Heart right ventricle (tissue), 16 donors: ENCODE data around the gene SKIL. TPM values are rescaled to one million over a fixed set of nuclear protein-coding genes. Genes with fewer than 3 reads are reported as not detected.

Experiments used
- ATAC-seq, 8 donors: fragments of 200-7000 bp; cut with Tn5 transposase; one replicate each; pipeline ENCODE4 v1.9.1; 2020; ENCODE audit warnings: mild to moderate bottlenecking in 8 of 8, moderate library complexity in 8 of 8, moderate number of reproducible peaks in 1 of 8
- DNase-seq, 2 donors: peaks; one replicate each; pipeline ENCODE4 v3.0.0-alpha.2; 2020
- H3K27ac ChIP-seq, 10 donors: fragments of 200-600 bp; sonication (generic) in 2 of 10; one replicate each; pipeline versions ENCODE4 v1.5.0 to v1.8.0; 2020 to 2022; ENCODE audit warnings: mild to moderate bottlenecking in 3 of 10
- H3K27me3 ChIP-seq, 7 donors: fragments of 200-600 bp; one replicate each; pipeline ENCODE4 v1.8.0; 2021 to 2022; ENCODE audit warnings: mild to moderate bottlenecking in 2 of 7
- H3K36me3 ChIP-seq, 9 donors: fragments of 200-600 bp; sonication (generic) in 1 of 9; one replicate each; pipeline versions ENCODE4 v1.5.0 to v1.8.0; 2020 to 2022; ENCODE audit warnings: mild to moderate bottlenecking in 2 of 9
- H3K4me1 ChIP-seq, 9 donors: fragments of 200-600 bp; sonication (generic) in 1 of 9; one replicate each; pipeline versions ENCODE4 v1.5.0 to v1.8.0; 2020 to 2022; ENCODE audit warnings: mild to moderate bottlenecking in 4 of 9
- H3K4me3 ChIP-seq, 10 donors: fragments of 200-600 bp; sonication (generic) in 2 of 10; one replicate each; pipeline versions ENCODE4 v1.5.0 to v1.8.0; 2020 to 2022; ENCODE audit warnings: mild to moderate bottlenecking in 7 of 10, moderate library complexity in 2 of 10
- H3K9me3 ChIP-seq, 11 donors: fragments of 200-600 bp in 10 of 11; sonication (generic) in 2 of 11; one replicate each; pipeline versions ENCODE4 v1.5.0 to v1.8.0; 2013 to 2022; ENCODE audit warnings: mild to moderate bottlenecking in 2 of 11, control low read depth in 1 of 11, moderate library complexity in 1 of 11
- CTCF ChIP-seq, 9 donors: fragments of 200-600 bp; sonication (generic) in 2 of 9; IDR thresholded peaks; one replicate each; pipeline versions ENCODE4 v1.5.0 to v1.8.0; 2021 to 2022; ENCODE audit warnings: antibody characterized with exemption in 9 of 9, mild to moderate bottlenecking in 5 of 9, moderate library complexity in 1 of 9
- WGBS, 2 donors: extraction: QIAGEN DNeasy Blood & Tissue Kit; methylation state at CpG; one replicate each; pipeline ENCODE4 v1.1.7; 2013; ENCODE audit warnings: inconsistent platforms in 1 of 2; 5-methylcytosine and 5-hydroxymethylcytosine counted together
- intact Hi-C, 10 donors: fragments of 100-400 bp; cut with DNase I; formaldehyde crosslinking; loops; one replicate each; pipeline versions ENCODE4 v1.11.1 to v1.14.2; 2022
- polyA plus RNA-seq, 2 donors: library from polyadenylated mRNA; stranded (reverse); fragments of 200-250 nt; gene quantifications; one replicate each; pipeline ENCODE4 v1.2.3, GENCODE V29; 2013
- total RNA-seq, 10 donors: library from RNA; stranded (reverse); fragmentation: NEBNext Ultra II Directional in 3 of 10; extraction: Animal tissue kit (Norgen Biotek cat#: 25700) in 3 of 10; gene quantifications; one replicate each; pipeline versions ENCODE4 v1.2.1 to v1.2.4, GENCODE V29; 2021 to 2023
- donor health status: Arrhythmogenic right ventricular cardiomyopathy.
- donor health status: ischemic (EF 13 %, LVEDD 7.1; RV severe dilation, severe dysfunction).
- donor health status: healthy with polysubstance abuse.
- donor health status: DM: no; HTN: yes; CAD: no.
- donor health status: DM: no; HTN: no; CAD: no.
- donor health status: ischemic (EF 25% LVEDD 6.9; RV normal size, moderate dysfunction).
- donor health status: ischemic (EF 25% LVEDD 5.7; RV mildly dilated, moderate dysfunction).
- donor health status: healthy.
- donor health status: DM: yes; HTN: yes; CAD: no.
- donor health status: Ischemic cardiomyopathy.
- donor health status: ischemic (EF 35%, LVEDD 5.7; RV mildly dilated, moderate dysfunction).
- donor health status: nonischemic (EF 11% LVEDD 7.7; RV severe dilation, severe dysfunction).
- donor health status: DM: yes; HTN: yes; CAD: no.
- donor health status: PGD.
- donor health status: ischemic (EF 29% LVEDD 5.4; RV normal size, mild dysfunction).
- donor health status: nonischemic (EF 23%, LVEDD 6.1; RV moderate dilation, normal function).

The SKIL gene
- total and polyA plus RNA-seq, 12 donors: 4.9 to 32.1 (median 24.3) TPM

GRCh38 chr3:170358042-170359010 is 811 bp downstream of the SKIL start:
- intact Hi-C loops: loop anchor here in 6 of 10 donors (5.0 to 10.0 kb wide), 3 partner anchors 46 to 176 kb away; partner anchors contain the start of gene PHC3 (in 3 of the 6)
- Histone ChIP-seq H3K9me3 (no peaks in the 10 kb centered on the region), H3K4me3 (peak overlapping the region; percentile 77 to 100 (median 98)), H3K27me3 (no peaks in the 10 kb centered on the region), H3K27ac (peak overlapping the region; percentile 97 to 100 (median 100)), H3K4me1 (peaks cover 0 to 75% (median 53%) of the 10 kb centered on the region in 9 donors), H3K36me3 (peaks cover 0 to 39% (median 0%) of the 10 kb centered on the region in 9 donors)
- DNase-seq (peak; percentile 85 to 89), ATAC-seq (peak; percentile 16 to 56 (median 42))
- WGBS, 2 donors: 4 to 5% methylated on average over 37 to 44 of the region's 44 CpGs
- peak in 8 of 9 donors; percentile 18 to 49 (median 38) for TF ChIP-seq CTCF (IDR thresholded peaks at IDR 0.05)

- ATAC-seq (no peak), DNase-seq (no peak)
- H3K4me3 ChIP-seq: peak overlapping the region in 9 of 10 donors; percentile 79 to 100 (median 98)
- intact Hi-C loops: loop anchor here in 6 of 10 donors (5.0 to 10.0 kb wide), 3 partner anchors 47 to 177 kb away; partner anchors contain the start of gene PHC3 (in 3 of the 6)
- no peaks in the 10 kb centered on the region for H3K27me3 ChIP-seq
- H3K27ac ChIP-seq: peak overlapping the region in 6 of 10 donors; percentile 97 to 100 (median 100)
- peaks cover 0 to 48% (median 0%) of the 10 kb centered on the region in 9 donors for H3K36me3 ChIP-seq
- H3K9me3 ChIP-seq: no peaks in the 10 kb centered on the region
- peaks cover 0 to 80% (median 54%) of the 10 kb centered on the region in 9 donors for H3K4me1 ChIP-seq
- TF ChIP-seq CTCF (IDR thresholded peaks at IDR 0.05): no peak
- WGBS, 2 donors: 71 to 72% methylated on average over 20 of the region's 20 CpGs
Measured at GRCh38 chr3:170359178-170359704, 1.7 kb downstream of the SKIL start.

GRCh38 chr3:170360466-170360865 is 3.0 kb downstream of the SKIL start:
- no peak for TF ChIP-seq CTCF (IDR thresholded peaks at IDR 0.05)
- WGBS, 2 donors: 82 to 87% methylated on average over 5 of the region's 5 CpGs
- DNase-seq (no peak), ATAC-seq (no peak)
- Histone ChIP-seq H3K4me3 (peak overlapping the region in 6 of 10 donors; percentile 2 to 99 (median 58)), H3K27me3 (no peaks in the 10 kb centered on the region), H3K27ac (no peak overlapping the region), H3K4me1 (peaks cover 0 to 79% (median 57%) of the 10 kb centered on the region in 9 donors), H3K9me3 (no peaks in the 10 kb centered on the region), H3K36me3 (peaks cover 0 to 60% (median 0%) of the 10 kb centered on the region in 9 donors)
- intact Hi-C loops: no loop called here

GRCh38 chr3:170360916-170361315 is 3.4 kb downstream of the SKIL start:
- Histone ChIP-seq H3K9me3 (no peaks in the 10 kb centered on the region), H3K4me3 (peak overlapping the region in 6 of 10 donors; percentile 2 to 99 (median 58)), H3K4me1 (peaks cover 0 to 75% (median 54%) of the 10 kb centered on the region in 9 donors), H3K27me3 (no peaks in the 10 kb centered on the region), H3K27ac (no peak overlapping the region), H3K36me3 (peaks cover 0 to 63% (median 0%) of the 10 kb centered on the region in 9 donors)
- intact Hi-C loops: no loop called here
- WGBS, 2 donors: 58% methylated on average over 5 of the region's 5 CpGs
- DNase-seq (no peak), ATAC-seq (no peak)
- no peak for TF ChIP-seq CTCF (IDR thresholded peaks at IDR 0.05)
